ENCODE data around the gene TP53RK.

TP53RK gene

DNA sequence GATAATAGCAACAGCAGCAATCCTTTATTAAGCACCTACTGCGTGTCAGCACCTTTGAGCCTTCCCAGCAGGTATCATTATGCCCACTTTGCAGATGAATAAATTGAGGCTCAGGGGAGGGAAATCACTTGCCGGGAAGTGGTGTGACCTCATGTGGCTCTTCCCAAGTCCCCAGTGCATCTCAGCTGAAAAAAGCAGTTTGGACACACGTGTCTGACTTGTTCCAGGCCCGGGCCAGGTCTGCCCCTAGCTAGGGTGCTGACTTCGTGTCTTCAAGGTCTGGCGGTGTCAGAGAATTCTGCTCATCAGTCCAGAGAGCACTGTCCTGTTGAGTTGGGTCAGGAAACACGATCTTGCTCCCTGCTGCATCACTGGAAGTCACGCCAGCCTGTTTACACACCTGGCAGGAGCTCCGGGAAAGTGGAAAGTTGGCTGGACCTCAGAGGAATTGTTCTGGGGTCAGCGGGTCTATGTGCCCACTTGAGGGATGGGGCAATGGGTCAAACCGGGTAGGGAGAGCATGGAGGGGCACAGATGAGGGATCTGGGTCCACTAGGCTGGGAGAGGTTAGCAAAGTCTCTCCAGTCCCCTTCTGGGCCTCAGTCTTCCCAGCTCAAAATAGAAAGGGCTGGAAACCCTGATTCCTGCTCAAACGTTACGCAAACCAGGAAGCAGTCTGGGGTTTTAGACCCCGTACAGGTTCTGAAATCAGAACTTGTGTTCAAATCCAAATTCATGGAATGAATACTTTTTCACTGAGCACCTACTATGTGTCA, 48.5 kb downstream of the TP53RK start:
- H3K27ac ChIP-seq = peak overlapping the region; percentile 37; the same call in 1 of the 2 replicates
- TF ChIP-seq, protein P1, sequence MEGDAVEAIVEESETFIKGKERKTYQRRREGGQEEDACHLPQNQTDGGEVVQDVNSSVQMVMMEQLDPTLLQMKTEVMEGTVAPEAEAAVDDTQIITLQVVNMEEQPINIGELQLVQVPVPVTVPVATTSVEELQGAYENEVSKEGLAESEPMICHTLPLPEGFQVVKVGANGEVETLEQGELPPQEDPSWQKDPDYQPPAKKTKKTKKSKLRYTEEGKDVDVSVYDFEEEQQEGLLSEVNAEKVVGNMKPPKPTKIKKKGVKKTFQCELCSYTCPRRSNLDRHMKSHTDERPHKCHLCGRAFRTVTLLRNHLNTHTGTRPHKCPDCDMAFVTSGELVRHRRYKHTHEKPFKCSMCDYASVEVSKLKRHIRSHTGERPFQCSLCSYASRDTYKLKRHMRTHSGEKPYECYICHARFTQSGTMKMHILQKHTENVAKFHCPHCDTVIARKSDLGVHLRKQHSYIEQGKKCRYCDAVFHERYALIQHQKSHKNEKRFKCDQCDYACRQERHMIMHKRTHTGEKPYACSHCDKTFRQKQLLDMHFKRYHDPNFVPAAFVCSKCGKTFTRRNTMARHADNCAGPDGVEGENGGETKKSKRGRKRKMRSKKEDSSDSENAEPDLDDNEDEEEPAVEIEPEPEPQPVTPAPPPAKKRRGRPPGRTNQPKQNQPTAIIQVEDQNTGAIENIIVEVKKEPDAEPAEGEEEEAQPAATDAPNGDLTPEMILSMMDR (conservative IDR thresholded peaks at IDR 0.05) = no peak

DNA sequence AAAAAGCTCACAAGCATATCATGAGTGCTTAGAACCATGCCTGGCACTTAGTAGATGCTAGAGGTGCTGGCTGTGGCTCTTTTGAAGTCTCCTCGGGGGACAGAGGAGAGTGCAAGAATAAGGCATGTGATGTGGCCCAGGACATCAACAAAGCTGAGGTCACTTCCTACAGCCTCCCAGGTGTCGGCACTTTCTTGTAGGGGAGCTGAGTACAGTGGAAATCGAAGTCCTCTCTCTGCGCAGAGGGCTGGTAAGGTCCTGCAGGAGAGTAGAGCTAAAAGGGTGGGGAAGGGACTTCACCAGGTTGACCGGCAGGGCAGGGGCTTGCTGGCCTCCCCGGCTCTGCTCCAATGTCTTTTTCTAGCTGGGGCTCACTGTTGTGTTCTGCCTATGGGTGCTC, 49.2 kb downstream of the TP53RK start:
- peak overlapping the region; percentile 37; the same call in 1 of the 2 replicates for H3K27ac ChIP-seq

DNA sequence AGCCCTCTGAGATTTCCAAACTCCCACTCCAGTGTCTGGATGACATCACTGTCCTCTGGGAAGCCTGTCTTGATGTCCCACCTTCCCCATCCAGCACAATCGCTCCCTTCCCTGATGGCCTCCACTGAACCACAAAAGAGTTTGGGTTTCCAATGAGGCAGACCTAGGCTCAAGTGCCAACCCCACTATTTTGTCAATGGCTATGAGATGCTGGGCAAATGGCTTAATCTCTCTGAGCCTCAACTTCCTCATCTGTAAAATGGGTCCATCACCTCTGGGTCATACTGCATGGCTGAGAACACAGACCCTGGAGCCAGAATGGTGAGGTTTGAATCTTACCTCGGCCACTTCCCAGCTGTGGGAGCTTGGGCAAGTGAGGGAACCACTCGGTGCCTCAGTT, 49.7 kb downstream of the TP53RK start:
- no peak overlapping the region; the same call in 1 of the 2 replicates for H3K27ac ChIP-seq
- TF ChIP-seq, protein P1 (conservative IDR thresholded peaks at IDR 0.05) = no peak

More for the DNA sequence above, 49.2 kb downstream of the TP53RK start:
- TF ChIP-seq, protein P1 (conservative IDR thresholded peaks at IDR 0.05) = no peak

DNA sequence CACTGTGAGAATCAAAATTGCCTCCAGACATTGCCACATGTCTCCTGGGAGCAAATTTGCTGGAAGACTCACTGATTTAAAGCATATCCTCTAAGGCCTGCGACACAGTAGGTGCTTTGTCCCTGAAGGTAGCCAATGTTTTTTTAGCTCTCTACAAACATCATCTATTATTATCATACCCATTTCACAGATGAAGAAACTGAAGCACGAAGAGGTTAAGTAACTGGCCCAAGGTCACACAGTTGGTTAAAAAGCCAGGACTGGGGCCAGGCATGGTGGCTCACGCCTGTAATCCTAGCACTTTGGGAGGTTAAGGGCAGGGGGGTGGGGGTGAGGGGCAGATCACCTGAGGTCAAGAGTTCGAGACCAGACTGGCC, 50.4 kb downstream of the TP53RK start:
- TF ChIP-seq, protein P1 (conservative IDR thresholded peaks at IDR 0.05) = no peak
- no peak overlapping the region for H3K27ac ChIP-seq

DNA sequence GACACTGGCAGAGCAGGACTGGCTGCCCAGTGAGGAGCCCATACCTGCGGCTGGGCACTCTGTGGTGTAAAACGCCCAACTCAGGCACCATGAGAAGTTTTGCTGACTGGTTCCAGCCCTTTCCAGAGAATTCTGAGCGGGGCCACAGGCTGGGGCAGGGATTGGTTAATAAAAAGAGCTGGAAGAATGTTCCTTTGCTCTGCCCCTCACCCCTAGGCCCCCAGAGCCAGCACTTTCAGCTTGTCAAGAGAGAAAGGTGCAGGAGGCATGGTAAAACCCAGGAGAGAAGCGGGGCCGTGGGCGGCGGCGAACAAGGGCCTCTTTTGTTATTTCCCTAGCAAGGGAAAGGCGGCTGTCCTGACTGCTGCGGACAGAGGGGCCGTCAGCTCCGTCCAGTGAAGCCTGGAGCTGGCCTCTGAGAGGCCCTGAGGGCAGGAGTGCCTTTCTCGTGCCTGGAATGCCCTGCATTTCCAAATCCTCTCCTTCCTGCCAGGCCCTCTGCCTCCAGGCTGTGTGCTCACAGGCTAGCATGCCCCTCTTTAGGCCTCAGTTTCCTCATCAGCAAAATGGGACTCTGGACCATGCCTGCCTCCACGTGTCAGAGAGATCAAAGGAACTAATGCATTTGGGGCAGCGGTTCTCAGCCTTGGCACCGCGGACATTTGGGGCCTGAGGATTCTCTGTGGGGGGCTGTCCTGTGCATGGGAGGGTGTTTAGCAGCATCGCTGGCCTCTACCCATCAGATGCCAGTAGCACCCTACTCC, 50.9 kb downstream of the TP53RK start:
- TF ChIP-seq, protein P1 (conservative IDR thresholded peaks at IDR 0.05) = no peak
- no peak overlapping the region for H3K27ac ChIP-seq

DNA sequence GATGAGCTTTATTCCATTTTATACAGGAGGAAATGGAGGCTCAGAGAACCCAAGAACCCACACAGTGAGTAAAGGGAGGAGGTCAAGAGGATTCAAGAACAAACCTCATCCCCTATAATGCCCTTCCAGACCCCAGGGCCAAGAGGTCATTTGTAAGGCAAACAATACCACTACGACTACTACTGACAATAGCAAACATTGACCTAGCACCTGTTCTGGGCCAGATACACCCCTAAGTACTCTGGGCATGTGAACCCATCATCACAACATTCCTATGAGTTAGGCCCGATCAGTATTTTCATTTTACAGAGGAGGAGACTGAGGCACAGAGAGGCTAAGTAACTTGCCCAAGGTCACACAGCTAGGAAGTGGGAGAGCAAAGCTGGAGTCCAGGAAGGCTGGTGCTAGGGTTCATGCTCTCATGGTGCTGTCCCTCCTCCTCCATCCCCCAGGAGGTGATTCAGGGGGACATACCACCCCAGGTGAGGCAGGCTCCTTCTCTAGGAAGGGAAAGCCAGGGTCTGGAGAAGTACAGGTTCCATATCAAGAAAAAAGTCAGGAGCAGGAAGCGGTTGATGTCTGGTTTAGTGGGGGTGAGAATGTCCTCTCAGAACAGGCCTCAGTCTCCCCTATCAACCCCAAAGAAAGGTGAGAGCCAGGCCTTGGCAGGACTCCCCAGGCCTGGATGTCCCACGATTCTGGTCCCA, 51.7 kb downstream of the TP53RK start:
- no peak overlapping the region for H3K27ac ChIP-seq
- TF ChIP-seq, protein P1 (conservative IDR thresholded peaks at IDR 0.05) = no peak

DNA sequence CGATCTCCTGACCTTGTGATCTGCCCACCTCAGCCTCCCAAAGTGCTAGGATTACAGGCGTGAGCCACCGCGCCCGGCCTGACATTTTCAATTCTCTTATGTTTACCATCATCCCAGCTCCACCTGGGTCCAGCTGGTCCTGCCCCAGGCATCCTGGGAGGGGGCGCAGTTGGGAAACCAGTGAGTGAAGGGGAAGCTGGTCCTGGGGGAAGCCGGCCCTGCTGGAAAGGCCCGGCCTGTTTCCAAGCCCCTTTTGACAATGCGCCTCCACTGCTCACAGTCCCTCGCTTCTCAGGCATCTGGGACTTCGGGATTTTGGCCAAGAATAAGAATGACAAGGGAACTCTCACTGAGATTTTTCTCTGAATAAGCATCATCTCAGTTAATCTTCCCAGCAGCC, 52.2 kb downstream of the TP53RK start:
- TF ChIP-seq, protein P1 (conservative IDR thresholded peaks at IDR 0.05) = no peak

More for the DNA sequence above, 52.2 kb downstream of the TP53RK start:
- H3K27ac ChIP-seq = no peak overlapping the region

All from VCaP (cell line).